COLO668 (cell line): ENCODE measurements around the gene CDH4.

Source experiments
- DNase-seq: peaks from one replicate; lab custom pipeline; 2025; ENCODE audit not compliant: unreplicated experiment; lab: John Stamatoyannopoulos, UW

CDH4 gene

DNA sequence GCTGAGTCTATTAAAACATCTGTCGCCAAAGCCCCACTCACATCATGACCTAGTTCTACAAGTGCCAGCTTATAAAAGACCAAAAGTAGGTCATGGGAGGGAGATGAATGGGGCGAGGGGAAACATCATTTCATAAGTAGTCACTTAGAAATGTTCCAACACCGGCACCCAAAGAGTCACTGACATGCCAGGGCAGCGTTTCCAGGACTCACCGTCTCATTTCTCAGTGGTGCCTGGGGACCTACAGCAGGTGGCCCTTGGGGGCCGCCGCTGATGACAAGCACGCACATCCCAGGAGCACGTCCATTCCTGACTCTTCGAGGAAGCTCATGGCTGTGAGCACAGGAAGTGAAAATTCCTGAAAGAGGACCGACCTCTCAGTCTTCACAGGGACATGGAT, 260.4 kb downstream of the CDH4 start:
- DNase-seq, result no peak

DNA sequence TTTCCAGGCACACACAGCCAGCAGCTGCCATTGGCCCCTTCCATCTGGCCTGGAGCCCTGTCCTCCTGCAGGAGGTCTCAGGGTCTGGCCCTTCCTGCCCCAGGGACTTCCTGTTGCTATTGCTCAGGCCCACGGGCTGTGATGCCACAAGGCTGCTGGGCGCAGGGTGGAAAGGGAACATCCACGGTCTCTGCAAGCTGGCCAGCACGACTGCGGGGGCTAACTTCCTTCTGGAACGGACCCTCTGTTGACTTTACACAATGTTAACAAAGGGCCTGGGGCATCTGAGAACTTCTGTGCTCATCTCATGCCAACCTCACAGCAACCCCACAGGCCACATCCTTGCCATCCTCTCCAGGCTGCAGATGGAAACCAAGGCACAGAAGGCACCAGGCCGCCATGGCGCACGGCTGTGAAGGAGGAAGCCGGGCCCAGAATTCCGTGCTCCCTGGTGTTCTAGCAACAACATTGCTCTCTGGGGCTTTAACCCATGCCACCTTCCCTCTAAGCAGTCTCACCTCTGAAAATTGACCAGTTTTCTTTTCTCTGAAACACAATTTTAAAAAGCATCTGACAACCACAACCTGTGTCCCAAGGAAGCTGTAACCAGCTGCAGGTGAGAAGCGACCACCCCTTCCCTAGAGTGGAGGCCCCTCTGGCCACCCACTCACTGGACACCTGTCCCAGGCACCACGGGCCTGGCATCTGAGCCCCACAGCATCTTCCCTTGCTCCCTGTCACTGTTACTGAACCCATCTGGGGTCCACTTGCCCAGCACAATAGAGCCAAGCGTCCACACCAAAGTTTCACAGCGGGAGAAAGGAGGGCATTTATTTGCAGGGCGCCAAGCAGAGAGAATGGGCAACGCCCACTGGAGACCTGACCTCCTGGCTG, 261.3 kb downstream of the CDH4 start:
- DNase-seq, result no peak

DNA sequence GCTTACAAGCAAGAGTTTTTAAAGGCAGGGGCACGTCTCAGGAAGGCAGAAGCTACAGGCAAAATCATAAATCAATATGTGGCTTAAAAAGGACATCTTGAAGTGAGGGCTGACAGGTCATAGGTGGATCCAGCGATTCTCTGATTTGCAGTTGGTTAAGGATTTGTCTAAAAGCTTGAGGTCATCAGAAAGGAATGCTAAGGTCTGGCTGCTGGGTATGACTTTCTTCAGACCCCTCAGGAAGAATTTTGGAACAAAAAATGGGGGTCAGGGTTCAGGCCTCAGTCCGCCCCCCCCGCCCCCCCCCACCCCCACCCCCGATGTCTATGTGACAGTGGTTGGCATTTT, 261.9 kb downstream of the CDH4 start:
- no peak for DNase-seq

DNA sequence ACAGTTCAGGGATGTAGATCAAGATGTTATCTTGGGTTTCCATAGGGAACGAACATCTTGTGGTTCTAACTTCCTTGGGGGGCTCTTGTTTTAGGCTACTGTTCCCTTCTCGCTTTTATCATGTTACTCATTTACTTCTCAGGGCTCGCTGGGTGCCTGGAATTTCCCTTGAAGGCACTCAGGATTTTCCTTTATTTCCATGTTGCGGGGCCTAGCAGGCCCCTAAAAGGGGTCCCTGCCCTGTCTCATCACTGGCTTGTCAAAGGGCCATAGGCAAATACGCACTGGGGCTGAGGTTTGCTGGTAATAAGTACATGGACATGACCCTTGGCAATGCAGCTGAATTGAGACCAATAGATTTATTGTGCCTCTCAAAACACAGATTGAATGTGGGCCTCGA, 262.3 kb downstream of the CDH4 start:
- DNase-seq, result no peak

DNA sequence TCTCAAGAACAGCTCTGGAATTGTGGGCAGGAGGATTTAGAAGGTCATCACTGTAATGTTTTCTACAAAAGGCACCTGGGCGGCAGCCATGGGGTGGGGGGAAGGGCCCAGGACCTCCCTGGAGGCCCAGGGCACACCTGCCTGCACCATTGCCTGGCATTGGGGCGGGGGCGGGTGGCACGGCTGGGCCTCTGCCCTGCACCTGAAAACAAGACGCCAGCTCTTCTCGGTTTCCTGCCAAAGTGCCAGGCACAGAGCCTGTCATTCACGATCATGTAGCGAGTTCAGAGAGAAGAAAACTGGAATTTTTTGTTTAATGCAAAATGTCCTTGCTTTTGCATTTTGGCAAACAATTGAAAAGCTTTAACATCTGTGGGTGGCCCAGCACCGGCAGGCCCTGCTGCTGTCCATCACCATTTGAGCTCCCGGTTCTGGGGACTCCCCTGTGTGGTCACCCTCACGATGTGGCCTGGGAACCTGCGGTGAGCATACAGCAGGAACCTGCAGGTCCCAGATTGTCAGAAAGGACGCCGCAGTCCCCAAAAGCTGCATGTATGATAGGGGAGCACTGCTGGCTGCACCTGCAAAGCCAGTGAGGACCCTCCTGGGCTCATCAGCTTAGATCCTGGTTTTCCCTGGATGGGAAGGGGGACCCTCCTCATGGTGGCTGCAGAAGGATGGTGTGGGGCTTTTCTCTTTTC, 262.9 kb downstream of the CDH4 start:
- no peak for DNase-seq

DNA sequence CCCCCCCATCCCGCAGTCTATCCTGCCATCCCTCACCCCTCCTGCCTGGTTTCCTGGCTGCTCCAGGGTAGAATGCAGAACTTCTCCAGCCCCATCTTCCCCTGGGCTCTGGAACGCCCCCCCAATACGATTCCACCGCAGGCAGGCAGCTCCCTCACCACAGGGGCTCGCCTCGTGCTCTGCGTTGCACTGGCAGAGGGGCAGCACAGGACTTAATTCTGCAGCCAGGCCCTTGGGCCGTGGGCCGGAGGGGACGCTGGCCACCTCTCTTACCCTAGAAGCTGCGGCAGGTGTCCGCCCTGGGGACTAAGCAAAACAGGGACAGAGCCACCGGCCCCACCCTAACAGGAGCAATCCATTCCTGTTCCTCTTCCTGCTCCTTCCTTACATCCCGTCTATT, 263.9 kb downstream of the CDH4 start:
- no peak for DNase-seq

DNA sequence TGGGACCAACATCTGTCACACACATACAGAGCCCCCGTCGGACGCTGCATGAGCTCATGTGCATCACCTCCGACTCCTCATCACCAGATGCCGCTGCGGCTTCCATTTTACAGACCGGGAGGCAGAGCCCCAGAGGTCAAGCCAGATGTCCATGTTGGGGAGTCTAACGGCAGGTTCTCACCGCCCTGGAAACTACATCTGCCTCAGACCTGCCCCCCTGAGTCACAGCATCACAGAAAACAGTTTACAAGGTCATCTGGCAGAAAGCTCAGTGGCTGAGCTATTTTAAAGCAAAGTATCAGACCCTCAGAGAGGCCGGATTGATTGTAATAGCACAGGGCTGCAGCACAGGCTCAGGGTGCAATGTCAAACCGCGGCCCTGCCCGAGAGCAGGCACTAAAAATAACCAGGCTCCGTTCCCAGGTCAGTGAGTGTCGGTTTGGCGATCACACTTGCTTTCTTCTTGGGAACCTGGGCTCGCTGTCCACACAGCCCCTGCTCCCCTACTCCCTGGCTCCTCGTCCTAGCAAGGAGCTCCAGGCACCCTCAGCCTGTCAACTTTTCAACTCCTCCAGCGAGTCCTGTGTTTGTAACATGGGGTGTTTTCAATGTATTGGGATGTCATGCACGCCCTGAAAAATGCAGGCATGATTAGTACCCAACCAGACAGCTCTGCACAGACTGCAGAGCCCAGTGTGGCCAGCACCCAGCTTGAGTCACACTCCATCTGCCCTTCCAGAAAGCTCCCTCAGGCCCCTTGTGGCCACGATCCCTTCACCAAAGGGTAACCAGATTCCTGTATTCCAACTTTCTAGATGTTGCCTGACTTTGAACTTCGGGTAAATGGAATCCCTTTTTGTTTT, 264.5 kb downstream of the CDH4 start:
- no peak for DNase-seq

DNA sequence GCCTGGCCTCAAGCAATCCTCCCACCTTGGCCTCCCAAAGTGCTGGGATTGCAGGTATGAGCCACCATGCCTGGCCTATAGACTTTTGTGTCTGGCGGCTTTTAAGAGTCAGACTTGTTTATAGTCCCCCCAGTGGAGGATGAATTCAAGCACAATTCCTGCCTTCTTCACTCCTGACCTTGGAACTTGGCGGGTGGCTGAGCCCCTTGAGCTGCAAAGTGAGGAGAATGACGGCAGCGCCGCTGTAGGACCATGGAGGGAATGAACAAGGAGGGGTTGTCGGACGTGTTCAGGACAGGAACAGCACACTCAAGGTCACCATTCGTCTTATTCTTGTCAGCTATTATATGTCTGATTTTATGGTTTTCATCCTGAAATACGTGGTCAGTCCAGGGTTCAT, 265.4 kb downstream of the CDH4 start:
- no peak for DNase-seq

DNA sequence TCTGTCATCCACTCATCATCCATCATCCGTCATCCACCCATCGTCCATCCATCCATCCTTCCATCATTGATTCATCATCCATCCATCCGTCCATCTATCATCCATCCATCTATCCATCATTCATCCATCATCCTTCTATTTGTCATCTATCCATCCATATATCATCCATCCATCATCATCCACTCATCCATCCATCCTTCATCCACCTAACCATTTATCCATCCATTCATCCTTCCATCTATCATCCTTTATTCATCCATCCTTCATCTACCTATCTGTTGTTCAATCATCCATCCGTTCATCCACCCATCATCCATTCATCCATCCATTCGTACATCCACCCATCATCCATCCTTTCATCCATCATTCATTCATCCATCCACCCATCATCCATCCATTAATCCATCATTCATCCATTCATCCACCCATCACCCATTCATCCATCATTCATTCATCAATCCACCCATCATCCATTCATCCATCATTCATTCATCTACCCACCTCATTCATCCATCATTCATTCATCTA, 266.4 kb downstream of the CDH4 start:
- no peak for DNase-seq

DNA sequence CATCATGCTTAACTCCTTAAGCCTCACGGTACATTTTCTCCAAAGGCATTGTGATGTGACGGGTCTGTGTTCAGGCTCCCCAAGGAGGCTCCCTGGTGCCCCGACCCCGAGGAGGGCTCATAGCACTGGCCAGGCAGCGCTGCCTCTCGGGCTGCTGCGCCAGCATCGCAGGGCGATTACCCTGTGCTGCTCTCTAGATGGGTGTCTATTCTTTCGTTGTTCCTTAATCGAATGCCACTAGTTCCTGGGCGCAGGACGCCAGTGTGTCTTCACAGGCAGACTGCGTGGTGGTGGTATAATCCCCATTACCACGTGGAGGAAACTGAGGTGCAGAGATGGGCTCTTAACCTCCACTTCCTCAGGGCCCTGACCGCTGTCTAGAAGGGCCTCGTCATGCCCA, 267.4 kb downstream of the CDH4 start:
- no peak for DNase-seq

DNA sequence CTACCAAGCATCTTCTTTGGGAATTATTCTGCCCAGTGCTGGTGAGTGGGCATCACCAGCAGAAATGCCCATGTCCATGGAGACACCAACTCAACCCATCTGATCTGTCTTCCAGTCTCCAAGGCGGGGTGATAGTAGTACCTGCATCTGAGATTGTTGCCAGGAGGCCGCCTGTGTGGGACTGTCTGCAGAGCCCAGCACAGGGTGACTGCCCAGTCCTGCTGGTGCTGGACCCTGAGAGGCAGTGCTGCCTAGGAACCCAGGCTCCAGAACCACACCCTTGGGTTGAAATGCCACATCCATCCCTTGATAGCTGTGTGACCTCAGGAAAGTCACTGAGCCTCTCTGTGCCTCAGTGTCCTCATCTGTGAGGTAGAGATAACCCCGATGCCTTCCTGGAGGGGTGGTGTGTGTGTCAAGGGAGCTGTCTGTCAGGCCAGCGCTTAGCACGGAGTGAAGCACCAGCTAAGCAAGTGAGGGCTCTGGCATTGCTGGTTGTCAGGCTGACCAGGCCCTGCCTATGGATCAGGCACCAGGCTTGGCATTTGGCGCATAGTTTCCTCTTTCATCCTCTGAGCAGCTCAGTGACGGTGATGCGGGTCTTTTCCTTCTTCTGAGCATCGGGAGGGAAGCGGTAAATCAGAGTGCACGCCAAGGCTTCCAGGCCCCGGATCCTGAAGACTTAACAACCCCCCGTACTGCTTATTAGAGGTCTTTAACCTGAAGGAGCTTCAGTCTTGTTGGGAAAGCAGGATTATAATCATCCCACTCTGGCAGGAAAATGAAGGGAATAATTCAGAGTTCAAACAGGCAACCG, 268.2 kb downstream of the CDH4 start:
- no peak for DNase-seq

DNA sequence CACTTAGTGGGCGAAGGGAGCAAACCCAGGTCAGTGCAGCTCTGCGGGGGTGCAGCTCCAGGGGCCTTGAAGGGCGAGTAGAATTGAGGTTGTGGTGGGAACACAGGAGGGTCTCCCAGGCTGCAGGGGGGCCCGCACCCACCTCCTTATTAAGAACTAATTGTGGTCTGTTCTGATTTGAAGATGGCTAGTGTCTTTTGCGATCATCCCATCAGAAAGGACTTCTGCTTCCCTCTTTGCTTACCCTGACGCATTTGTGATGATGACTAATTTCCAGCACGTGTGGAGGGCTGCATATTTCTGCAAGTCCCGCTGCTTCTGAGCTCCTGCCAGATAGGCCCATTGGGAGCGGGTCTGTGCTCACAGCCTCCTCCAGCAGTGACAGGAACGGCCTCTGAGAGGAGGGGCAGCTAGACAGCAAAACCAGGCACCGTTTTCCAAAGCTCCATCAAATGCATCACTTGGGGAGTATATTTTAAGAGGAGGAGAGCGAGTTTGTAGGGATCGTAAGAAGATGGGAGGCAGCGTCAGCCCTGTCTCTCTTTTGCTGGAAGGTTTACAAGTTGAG, 268.9 kb downstream of the CDH4 start:
- no peak for DNase-seq

DNA sequence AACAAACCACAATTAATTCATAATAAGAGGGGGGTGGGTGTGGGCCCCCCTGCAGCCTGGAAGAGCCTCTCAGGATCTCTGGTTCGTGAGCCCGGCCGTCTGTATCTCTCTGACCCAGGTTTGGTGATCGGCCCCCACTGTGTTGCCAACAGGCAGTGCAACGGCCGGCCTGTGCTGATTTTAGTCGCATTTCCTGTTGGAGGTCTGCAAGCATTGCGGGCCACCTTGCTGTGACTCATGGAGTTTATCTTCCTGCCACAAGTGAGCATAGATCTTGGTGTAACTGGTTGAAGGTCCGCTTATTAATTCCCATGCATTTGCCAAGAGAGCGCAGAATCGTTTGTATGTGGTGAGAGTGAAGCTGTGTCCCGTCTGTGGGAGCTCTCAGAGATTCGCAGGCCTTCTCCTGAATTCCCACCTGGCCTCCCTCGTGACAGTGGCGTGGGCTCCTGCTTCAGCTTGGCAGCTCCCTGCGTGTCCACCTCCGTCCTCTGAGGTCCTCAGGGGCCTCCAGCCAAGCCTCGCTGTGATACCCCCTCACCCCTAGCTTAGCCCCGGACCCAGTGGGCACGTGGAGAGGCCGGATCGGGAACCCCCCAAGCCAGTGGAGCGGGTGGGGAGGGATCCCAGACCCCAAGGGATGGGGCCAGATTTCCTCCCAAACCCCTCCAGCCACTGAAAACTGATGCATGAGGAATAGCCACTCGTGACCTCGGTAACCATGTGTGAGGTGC, 269.8 kb downstream of the CDH4 start:
- no peak for DNase-seq

DNA sequence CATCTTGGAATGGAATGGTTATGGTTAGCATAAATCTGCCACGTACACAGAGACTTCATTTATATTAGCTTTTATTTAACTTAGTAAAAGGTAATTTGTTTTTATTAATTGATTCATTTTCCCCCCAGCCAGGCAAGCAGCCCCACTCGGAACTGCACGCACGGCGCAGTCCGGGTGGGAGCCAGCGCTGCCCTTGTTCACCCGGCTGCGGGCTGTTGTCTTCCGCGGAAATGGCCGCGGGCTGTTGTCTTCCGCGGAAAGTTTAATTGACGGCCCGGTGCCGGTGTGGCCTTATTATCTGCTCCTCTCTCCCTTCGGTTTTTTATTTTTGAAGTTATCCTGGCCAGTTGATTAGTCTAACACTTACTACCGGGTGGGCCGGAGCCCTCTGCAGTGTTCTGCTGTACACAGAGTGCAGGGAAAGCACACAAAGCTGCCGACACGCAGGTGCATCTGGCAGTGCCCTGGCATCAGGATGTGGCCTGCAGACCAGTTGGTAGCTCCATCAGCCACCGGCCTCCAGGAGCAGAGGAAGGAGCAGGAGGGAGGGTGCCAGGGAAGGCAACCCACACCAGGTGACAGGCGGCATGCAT, 270.5 kb downstream of the CDH4 start:
- DNase-seq, result no peak

DNA sequence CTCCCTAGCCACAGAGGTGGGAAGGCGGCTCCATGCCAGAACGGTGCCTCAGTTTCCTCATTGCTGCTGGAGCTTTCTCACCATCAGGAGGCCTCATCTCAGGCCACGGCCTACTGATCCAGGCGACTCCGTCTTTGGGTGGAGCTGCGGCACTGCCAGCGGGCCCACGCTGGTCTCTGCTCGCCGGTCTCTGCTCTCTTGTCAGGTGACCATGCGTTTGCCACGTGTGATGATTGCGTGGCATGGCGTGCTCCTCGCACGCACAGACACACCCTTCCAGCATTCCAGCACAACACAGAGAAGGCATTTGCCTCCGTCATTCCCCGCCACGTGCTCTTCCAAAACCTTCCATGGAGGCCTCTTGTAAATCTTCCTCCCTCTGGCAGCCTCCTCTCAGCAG, 271.1 kb downstream of the CDH4 start:
- DNase-seq, result no peak

DNA sequence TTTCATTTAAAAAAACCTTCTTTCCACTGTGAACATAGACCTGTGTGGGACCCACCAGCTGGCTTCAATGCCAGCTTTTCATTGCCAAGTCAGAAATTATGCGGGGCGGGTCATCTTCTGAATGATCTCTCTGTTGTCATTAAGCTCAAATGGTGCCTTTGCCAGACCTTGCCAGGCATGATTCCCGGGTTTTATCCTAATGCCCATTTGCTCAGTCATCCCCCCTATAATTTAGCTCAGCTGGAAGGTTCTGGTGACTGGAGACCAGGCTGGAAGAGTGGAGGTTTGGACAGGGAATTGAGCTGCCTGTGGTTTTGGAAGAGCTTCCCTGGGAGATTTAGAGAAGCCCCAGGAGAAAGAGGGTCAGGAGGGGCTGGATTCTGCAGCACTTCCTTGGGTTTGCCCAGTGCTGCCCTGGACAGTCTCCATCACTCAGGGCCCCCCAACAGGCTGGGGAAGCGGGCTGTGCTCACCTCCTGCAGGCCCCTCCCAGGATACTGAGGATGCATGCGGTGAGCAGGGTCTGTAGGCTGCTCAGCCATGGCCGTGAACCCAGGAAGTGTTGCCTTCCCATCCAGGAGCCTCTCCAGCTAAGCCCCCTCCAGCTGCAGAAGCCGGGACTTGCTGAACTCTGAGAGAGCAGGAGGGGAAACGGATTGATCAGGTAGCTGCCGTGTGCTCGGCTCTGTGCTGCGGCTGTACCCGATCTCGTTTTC, 273.0 kb downstream of the CDH4 start:
- DNase-seq, result no peak

DNA sequence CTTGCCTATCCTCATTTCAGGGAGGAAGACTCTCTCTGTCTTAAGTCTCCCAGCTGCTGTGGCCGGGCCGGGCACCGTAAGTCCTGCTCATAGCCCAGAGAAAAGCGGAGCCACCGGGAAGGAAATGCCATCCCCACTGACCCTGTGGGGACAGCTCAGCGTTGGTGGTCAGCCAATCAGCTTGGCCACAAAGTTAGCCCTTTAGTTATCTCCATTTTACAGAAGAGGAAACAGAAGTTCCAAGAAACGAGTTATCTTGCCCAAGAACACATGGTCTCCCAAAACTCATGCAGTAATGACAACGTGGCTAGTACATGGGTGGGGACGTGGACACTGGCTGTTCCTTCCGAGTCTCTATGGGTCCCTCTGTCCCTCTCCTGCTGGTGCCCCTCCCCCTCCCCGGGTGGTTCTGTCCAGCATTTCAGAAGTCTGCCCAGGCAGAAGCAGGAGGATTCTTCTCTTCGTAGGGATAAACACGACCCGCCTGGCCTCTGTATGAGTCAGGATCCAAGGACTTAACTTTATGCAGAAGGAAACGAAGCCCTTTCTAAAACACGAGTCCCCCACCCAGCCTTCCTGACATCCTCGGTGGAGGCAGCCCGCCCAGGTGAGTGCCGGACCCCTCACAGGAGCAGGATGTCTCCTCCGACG, 273.8 kb downstream of the CDH4 start:
- DNase-seq, result no peak

DNA sequence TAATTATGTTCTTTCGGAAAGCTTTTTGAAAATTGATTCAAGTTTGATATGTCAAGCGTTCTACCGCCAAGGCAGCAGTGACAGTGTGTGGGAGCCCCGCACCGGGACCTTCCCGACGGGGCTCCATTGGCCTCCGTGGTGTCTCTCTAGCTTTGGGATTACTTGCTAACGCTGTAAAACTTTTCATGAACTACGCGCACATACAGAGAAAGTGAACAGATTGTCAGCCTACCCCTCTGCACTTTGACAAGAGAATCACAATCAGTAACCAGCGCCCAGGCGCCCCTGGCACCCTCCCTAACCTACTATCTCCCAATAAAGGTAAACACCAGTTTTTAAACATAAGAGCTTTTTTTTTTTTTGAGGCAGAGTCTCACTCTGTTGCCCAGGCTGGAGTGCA, 274.8 kb downstream of the CDH4 start:
- no peak for DNase-seq
